KBM-7 (cell line): ENCODE data around the gene LBX1.

ENCODE experiments used
- DNase-seq: peaks from one replicate; pipeline ENCODE4 v3.0.0-alpha.2; 2015
- in situ Hi-C: fragments of 300-500 bp; cut with MboI; formaldehyde crosslinking; loops from 2 replicates; pipeline ENCODE4 v1.14.3; 2020; ENCODE audit warnings: low sequenced_read_pairs, low pct_unique_long_range_greater_than_20kb, mixed read lengths

Gene LBX1

GRCh38 chr10:101227429-101228152 lies 1.7 kb downstream of the LBX1 start:
- no peak for DNase-seq
- in situ Hi-C loops = no loop called here

- DNase-seq = no peak
- in situ Hi-C loops = no loop called here
These were observed 2.5 kb downstream of the LBX1 start for GRCh38 chr10:101226491-101227428.

- no peak for DNase-seq
- in situ Hi-C loops = no loop called here
These were observed 3.3 kb downstream of the LBX1 start for GRCh38 chr10:101225846-101226421.

DNA sequence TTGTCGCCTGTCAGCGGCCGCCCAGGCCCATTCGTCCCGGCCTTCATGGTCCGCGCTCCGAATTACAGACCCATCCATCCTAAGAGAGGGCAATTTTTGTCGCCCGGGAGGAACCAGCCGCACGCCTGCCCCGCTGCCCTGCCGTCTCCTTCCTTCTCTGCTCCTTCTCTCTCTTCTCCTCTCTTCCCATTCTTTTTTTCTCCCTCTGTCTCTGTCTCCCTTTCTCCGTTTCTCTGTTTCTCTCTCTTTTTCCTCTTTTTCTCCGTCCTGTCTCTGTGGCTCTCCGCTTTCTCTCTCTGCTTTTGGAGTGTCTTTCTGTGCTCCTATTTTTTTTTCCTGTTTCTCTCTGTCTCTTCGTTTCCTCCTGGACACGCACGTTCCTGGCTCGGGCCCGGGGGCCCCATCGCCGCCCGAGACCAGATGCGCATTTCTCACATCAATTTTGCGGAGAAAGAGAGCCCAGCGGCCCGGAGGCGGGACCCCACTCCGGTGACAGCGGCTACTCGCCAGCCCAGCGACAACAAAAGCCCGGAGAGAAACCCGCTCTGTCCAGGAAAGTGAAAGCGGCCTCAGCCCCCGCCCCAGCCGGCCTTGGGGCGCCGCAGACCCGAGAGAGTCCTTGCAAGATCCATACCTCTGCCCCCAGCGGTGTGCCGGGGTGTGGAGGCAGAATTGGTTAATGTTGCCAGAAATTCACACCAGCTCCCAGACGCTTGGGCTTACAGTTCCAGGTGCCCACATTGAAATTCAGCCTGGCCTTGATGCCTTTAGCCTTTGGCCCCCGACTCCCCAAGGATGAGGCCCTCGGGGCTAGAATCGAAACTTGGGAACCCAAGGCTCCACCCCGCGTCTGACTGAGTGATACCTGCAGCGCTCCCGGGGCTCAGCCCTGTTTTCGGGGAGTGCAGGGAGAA lies 4.1 kb downstream of the LBX1 start:
- in situ Hi-C loops = loop anchor here (25.0 kb wide), 1 partner anchor 537 kb away; no protein-coding TSS in a partner anchor
- peak; percentile 26 for DNase-seq

- in situ Hi-C loops = loop anchor here (25.0 kb wide), 1 partner anchor 538 kb away; no protein-coding TSS in a partner anchor
- DNase-seq = no peak
These were observed 5.0 kb downstream of the LBX1 start for GRCh38 chr10:101224060-101224909.

DNA sequence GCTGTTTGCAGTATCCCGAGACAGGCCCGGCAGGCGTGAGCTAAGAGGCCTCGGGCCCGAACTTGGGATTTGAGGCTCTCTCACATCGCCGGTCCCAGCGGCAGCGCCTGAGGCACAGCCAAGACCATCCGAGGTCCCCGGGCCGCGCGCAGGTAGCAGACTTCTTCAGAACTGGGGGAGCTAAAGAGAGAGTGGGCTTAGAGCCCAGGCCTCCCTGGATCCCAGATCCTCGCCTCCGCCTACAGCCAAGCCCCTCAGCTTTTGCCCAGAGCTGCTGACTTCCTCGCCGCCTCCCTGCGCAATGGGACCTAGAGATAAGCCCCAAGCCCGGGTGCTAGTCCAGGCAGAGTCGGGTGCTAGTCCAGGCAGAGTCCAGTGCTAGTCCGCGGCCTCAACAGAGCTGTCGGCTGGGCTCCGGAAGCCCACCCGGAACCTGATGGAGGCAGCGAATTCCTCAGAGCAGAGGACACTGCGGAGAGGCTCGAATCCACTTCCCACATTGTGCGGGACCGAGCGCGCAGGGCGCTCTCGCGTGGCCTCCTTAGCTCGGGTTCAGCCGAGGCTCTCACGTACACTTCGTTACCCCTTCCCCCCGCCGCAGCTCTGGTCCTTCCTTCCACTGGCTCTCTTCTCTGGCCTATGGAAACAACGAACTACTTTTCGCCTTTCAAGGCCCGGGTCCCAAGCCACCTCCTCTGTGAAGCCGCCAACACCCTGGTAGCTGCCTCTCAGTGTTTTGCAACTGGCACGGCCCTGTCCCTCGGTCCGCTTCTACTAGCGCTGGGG lies 5.8 kb downstream of the LBX1 start:
- DNase-seq = no peak
- in situ Hi-C loops = loop anchor here (25.0 kb wide), 1 partner anchor 539 kb away; no protein-coding TSS in a partner anchor

DNA sequence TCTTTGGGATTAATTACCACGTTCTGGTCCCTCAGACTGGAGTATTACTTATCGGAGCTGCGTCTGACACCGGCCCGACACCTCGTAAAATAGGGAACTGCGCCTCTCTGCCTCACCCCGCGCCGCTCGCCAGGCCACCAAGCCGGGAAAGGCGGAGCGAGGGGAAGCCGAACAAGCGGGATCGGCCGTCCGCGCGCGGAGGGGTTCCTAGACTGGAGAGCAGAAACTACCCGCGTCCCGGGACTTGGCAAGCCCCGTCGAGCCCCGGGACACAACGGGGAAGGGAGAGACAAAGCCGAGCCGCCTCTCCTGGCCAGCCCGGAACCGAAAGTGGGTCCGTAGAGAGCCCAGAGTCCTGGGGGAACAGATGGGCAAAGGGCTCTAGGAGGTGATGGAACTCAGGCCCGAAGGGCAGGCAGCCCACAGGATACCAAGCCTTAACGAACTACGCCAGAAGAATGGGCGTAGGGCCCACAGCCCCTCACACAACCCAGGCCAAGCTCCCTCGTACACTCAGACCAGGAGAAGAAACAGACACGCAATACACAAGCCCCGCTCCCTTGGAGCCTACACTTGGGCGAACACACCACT lies 6.5 kb downstream of the LBX1 start:
- in situ Hi-C loops = loop anchor here (25.0 kb wide), 1 partner anchor 540 kb away; no protein-coding TSS in a partner anchor
- peak; percentile 37 for DNase-seq

DNA sequence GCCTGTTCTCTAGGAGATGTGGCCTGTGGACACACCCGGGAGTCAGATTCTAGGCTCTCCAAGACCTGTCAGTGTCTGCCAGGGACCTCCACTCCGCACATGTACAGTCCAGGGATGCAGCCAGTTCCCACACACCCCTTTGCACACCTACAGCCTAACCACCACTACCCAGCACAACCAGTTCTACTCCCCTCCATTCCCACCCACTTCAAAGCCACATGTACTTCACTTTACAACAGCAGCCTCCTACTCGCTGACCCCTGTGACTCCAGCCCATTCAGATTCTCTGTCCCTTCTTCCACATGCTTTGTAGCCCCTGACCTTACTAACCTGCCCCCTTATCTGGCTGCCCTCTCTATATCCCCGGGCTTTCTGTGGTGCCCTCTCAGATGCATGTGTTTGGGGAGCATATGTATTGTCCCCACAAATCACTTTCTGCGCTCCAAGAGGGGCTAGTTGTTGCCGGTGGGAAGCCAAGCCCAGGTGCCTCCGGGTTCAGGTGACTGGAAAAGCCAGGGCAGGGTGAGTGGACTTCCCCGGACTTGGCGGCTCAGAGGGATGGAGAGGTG lies 7.2 kb downstream of the LBX1 start:
- in situ Hi-C loops = loop anchor here (25.0 kb wide), 1 partner anchor 540 kb away; no protein-coding TSS in a partner anchor
- no peak for DNase-seq

GRCh38 chr10:101221549-101221948 lies 7.7 kb downstream of the LBX1 start:
- in situ Hi-C loops = loop anchor here (25.0 kb wide), 1 partner anchor 541 kb away; no protein-coding TSS in a partner anchor
- DNase-seq = peak; percentile 22

GRCh38 chr10:101219946-101220451 lies 9.3 kb downstream of the LBX1 start:
- in situ Hi-C loops = loop anchor here (25.0 kb wide), 1 partner anchor 542 kb away; no protein-coding TSS in a partner anchor
- no peak for DNase-seq

DNA sequence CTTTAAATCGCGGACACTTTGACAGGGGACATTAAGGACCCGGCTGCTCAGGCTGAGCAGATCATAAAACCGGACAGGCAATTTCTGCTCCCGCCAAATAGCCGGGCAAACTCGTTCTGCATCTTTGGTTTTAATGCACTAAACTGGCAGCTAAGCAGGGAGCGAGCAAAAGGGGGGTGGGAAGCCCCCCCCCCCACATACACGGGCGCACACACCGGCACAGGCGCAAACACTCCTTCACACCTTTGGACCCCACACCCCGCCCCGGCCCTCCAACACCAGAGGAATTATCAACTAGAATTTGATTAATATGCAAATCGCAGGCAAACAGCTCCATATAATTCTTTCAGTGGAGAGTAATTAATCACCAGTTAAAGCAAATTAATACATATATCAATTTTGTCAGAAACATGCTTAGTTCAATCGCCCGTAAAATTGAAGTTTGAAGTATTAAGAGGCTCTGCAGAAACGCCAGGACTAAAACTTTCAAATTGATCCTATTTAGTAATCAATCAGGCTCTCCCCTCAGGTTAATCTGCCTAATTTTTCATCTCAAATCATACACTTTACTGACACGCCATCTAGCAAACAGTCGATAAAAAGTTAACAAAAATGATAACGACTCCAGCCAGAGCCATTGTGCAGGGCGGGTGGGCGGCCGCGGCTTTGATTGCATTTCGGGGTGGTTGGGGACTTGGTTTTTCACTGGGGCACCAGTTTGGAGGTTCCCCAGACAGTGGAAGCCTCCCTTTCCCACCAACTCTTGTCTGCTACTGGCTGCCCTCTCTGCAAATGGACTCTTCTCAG lies 9.9 kb downstream of the LBX1 start:
- in situ Hi-C loops = loop anchor here (25.0 kb wide), 1 partner anchor 543 kb away; no protein-coding TSS in a partner anchor

DNA sequence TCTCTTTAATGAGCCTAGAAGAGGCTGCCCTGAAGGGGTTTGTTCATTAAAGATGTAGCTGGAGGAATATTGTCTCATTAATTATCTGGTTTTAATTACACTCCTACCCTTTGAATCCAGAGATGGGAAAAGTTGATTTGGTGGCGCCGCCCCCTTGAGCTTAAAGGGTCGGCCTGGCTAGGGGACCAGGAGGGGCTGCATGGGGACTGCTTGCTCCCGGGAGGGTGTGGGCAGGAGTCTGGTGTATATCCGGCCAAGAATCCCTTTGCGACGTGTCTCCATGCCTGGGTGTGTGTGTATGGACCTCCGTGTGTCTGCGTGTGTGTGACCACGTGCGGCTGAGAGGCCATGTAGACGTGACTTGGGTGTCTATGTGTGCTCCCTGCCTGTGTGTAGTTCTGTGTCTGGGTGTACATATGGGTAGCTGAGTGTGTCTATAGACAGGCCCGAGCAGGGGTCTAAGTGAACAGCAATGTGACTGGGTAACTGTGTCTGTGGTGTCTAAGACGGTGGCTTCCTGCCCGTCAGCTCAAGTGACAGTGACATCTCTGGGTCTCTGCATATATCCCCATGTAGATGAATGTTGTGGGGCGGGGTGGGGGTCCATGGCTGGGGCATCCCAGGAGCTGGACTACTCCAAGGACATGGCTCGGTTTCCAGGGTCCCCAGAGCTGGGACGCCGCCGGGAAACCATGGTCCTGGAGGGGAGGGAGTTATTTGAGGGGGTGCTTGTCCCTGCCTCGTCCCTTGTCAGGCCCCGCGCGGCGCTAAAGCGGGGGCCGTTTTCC lies 10.7 kb downstream of the LBX1 start:
- DNase-seq = no peak
- in situ Hi-C loops = loop anchor here (25.0 kb wide), 1 partner anchor 544 kb away; no protein-coding TSS in a partner anchor

More for the DNA sequence above, 9.9 kb downstream of the LBX1 start:
- DNase-seq = no peak

DNA sequence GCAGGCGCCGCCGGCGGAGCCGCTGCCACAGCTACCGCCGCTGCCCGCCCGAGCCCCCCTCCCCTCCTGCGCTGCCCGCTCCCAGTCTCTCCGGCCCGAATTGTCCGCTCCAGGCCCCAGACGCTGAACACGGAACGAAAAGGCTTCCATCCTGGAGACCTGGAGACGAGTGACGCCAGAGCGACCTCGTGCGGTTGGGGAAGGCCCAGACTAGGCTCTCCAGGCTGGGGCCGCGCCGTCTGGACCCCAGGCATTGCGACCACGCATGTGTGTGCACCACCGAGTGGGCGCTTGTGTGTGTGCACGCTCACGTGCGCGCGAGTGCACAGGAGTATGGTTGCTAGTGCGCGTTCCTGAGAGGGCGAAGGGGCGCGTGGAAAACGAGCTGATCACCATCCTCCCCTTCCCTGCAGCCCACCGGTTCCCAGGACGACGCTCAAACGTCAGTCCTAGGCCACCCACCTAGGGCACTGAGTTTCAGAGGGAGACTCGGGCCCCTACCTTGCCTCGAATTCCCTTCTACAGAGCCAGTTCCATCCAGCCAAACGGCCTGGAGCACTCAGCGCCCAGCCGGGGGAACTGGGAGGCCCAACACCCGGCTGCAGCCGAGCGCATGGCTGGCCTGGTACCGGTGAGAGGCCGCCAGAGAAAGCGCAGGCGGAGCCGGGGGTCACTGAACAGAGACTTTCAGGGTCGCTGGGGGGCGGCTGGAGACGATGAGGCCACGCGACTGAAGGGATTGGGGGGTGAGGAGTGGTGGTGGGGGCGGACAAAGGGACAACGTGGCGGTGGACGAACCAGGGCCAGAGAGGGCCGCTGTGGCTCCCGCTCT lies 11.6 kb downstream of the LBX1 start:
- in situ Hi-C loops = loop anchor here (25.0 kb wide), 1 partner anchor 545 kb away; no protein-coding TSS in a partner anchor
- peak; percentile 35 for DNase-seq
